ENCODE results near the gene PRKCZ. TPM values are rescaled to one million over a fixed set of nuclear protein-coding genes. Genes with fewer than 3 reads are reported as not detected.
"Not testable (repeated sequence)": the region's sequence is repeated elsewhere in the genome, so short reads cannot be mapped to it uniquely, and the experiment has no call there.

The PRKCZ gene
- total RNA-seq, 1 experiment from 2014 or later: 45.9 TPM

GRCh38 chr1:2121101-2121691 lies 71.0 kb downstream of the PRKCZ start:
- no peaks in the 10 kb centered on the region for H3K4me1 Mint-ChIP-seq (ENCODE audit: low read depth, unreplicated experiment)
- Histone ChIP-seq H3K4me1 (no peaks in the 10 kb centered on the region), H3K36me3 (ENCODE audit: control insufficient read depth, insufficient read depth, low read length) (no peaks in the 10 kb centered on the region), H3K27me3 (replicated peaks; ENCODE audit: control insufficient read depth, insufficient read depth, low read length) (no peaks in the 10 kb centered on the region), H3K4me3 (ENCODE audit: low read depth, low read length) (no peak overlapping the region), H3K9me3 (no peaks in the 10 kb centered on the region)
- H3K36me3 Mint-ChIP-seq (ENCODE audit: insufficient read depth, unreplicated experiment): peaks cover 23% of the 10 kb centered on the region
- H3K27ac Mint-ChIP-seq (ENCODE audit: unreplicated experiment): no peak overlapping the region
- H3K9me3 Mint-ChIP-seq (ENCODE audit: unreplicated experiment): peaks cover 14% of the 10 kb centered on the region
- TF ChIP-seq CTCF (IDR thresholded peaks at IDR 0.05; ENCODE audit: insufficient read depth in 1 of 2, low read depth in 1 of 2, low read length in 1 of 2, severe bottlenecking in 1 of 2, unreplicated experiment in 1 of 2): no peak
- H3K4me3 Mint-ChIP-seq (ENCODE audit: unreplicated experiment): no peak overlapping the region
- CTCF ChIA-PET: no interaction called here
- POLR2A ChIA-PET: no interaction called here
- no peak for DNase-seq
- no TSS peak for BruUV-seq (replicated peaks)
- no peaks in the 10 kb centered on the region for H3K27me3 Mint-ChIP-seq (ENCODE audit: insufficient read depth, unreplicated experiment)
- intact Hi-C loops (cut with micrococcal nuclease; ENCODE audit: unreplicated experiment): no loop called here

- BruUV-seq (replicated peaks); H3K27me3 Mint-ChIP-seq (ENCODE audit: insufficient read depth, unreplicated experiment); POLR2A ChIA-PET; H3K9me3 ChIP-seq; H3K4me3 Mint-ChIP-seq (ENCODE audit: unreplicated experiment); H3K4me1 ChIP-seq; DNase-seq; H3K36me3 ChIP-seq (ENCODE audit: control insufficient read depth, insufficient read depth, low read length); intact Hi-C loops (cut with micrococcal nuclease; ENCODE audit: unreplicated experiment); CTCF ChIA-PET; H3K4me1 Mint-ChIP-seq (ENCODE audit: low read depth, unreplicated experiment); H3K27me3 ChIP-seq (replicated peaks; ENCODE audit: control insufficient read depth, insufficient read depth, low read length); H3K4me3 ChIP-seq (ENCODE audit: low read depth, low read length); H3K27ac Mint-ChIP-seq (ENCODE audit: unreplicated experiment): not testable (repeated sequence)
- peaks cover 23% of the 10 kb centered on the region for H3K36me3 Mint-ChIP-seq (ENCODE audit: insufficient read depth, unreplicated experiment)
- H3K9me3 Mint-ChIP-seq (ENCODE audit: unreplicated experiment): peaks cover 14% of the 10 kb centered on the region
Measured at GRCh38 chr1:2121794-2122193, 71.6 kb downstream of the PRKCZ start.

GRCh38 chr1:2124446-2125198 lies 74.4 kb downstream of the PRKCZ start:
- H3K27ac Mint-ChIP-seq (ENCODE audit: unreplicated experiment): no peak overlapping the region
- no TSS peak for BruUV-seq (replicated peaks)

More at GRCh38 chr1:2124446-2125198, 74.4 kb downstream of the PRKCZ start:
- H3K4me3 Mint-ChIP-seq (ENCODE audit: unreplicated experiment): no peak overlapping the region
- Histone ChIP-seq H3K36me3 (ENCODE audit: control insufficient read depth, insufficient read depth, low read length) (no peaks in the 10 kb centered on the region), H3K9me3 (no peaks in the 10 kb centered on the region), H3K4me1 (no peaks in the 10 kb centered on the region), H3K27me3 (replicated peaks; ENCODE audit: control insufficient read depth, insufficient read depth, low read length) (no peaks in the 10 kb centered on the region), H3K4me3 (ENCODE audit: low read depth, low read length) (no peak overlapping the region)
- POLR2A ChIA-PET: no interaction called here
- intact Hi-C loops (cut with micrococcal nuclease; ENCODE audit: unreplicated experiment): no loop called here
- H3K4me1 Mint-ChIP-seq (ENCODE audit: low read depth, unreplicated experiment): no peaks in the 10 kb centered on the region
- CTCF ChIA-PET: no interaction called here
- peaks cover 14% of the 10 kb centered on the region for H3K9me3 Mint-ChIP-seq (ENCODE audit: unreplicated experiment)
- H3K27me3 Mint-ChIP-seq (ENCODE audit: insufficient read depth, unreplicated experiment): no peaks in the 10 kb centered on the region
- DNase-seq: no peak
- H3K36me3 Mint-ChIP-seq (ENCODE audit: insufficient read depth, unreplicated experiment): peaks cover 14% of the 10 kb centered on the region
- TF ChIP-seq CTCF (IDR thresholded peaks at IDR 0.05; ENCODE audit: insufficient read depth in 1 of 2, low read depth in 1 of 2, low read length in 1 of 2, severe bottlenecking in 1 of 2, unreplicated experiment in 1 of 2): no peak
